ENCODE measurements around the gene CLIC5.

Gene CLIC5

GRCh38 chr6:46040288-46040687 lies 24.6 kb upstream of the CLIC5 start:
- no peak for DNase-seq

GRCh38 chr6:46039646-46040045 lies 24.0 kb upstream of the CLIC5 start:
- DNase-seq, result no peak
- in situ Hi-C loops (cut with HindIII; ENCODE audit: low pct_ligation_motif_present, low pct_unique_long_range_greater_than_20kb, low sequenced_read_pairs), result no loop called here

More at GRCh38 chr6:46040288-46040687, 24.6 kb upstream of the CLIC5 start:
- in situ Hi-C loops (cut with HindIII; ENCODE audit: low pct_ligation_motif_present, low pct_unique_long_range_greater_than_20kb, low sequenced_read_pairs), result no loop called here

GRCh38 chr6:46036911-46037310 lies 21.3 kb upstream of the CLIC5 start:
- in situ Hi-C loops (cut with HindIII; ENCODE audit: low pct_ligation_motif_present, low pct_unique_long_range_greater_than_20kb, low sequenced_read_pairs), result no loop called here

GRCh38 chr6:46035242-46035641 lies 19.6 kb upstream of the CLIC5 start:
- no peak for DNase-seq

More at GRCh38 chr6:46036911-46037310, 21.3 kb upstream of the CLIC5 start:
- no peak for DNase-seq

GRCh38 chr6:46032110-46032998 lies 16.7 kb upstream of the CLIC5 start:
- DNase-seq, result no peak
- in situ Hi-C loops (cut with HindIII; ENCODE audit: low pct_ligation_motif_present, low pct_unique_long_range_greater_than_20kb, low sequenced_read_pairs), result no loop called here

More at GRCh38 chr6:46035242-46035641, 19.6 kb upstream of the CLIC5 start:
- in situ Hi-C loops (cut with HindIII; ENCODE audit: low pct_ligation_motif_present, low pct_unique_long_range_greater_than_20kb, low sequenced_read_pairs), result no loop called here

- in situ Hi-C loops (cut with HindIII; ENCODE audit: low pct_ligation_motif_present, low pct_unique_long_range_greater_than_20kb, low sequenced_read_pairs), result no loop called here
- DNase-seq, result no peak
These were observed 13.9 kb upstream of the CLIC5 start for GRCh38 chr6:46029602-46030001.

- no peak for DNase-seq
- in situ Hi-C loops (cut with HindIII; ENCODE audit: low pct_ligation_motif_present, low pct_unique_long_range_greater_than_20kb, low sequenced_read_pairs), result no loop called here
These were observed 10.6 kb upstream of the CLIC5 start for GRCh38 chr6:46026307-46026706.

- in situ Hi-C loops (cut with HindIII; ENCODE audit: low pct_ligation_motif_present, low pct_unique_long_range_greater_than_20kb, low sequenced_read_pairs), result no loop called here
- DNase-seq, result no peak
These were observed 9.9 kb upstream of the CLIC5 start for GRCh38 chr6:46025573-46025972.

- in situ Hi-C loops (cut with HindIII; ENCODE audit: low pct_ligation_motif_present, low pct_unique_long_range_greater_than_20kb, low sequenced_read_pairs), result no loop called here
- no peak for DNase-seq
These were observed 8.6 kb upstream of the CLIC5 start for GRCh38 chr6:46024124-46024769.

GRCh38 chr6:46023216-46023915 lies 7.7 kb upstream of the CLIC5 start:
- in situ Hi-C loops (cut with HindIII; ENCODE audit: low pct_ligation_motif_present, low pct_unique_long_range_greater_than_20kb, low sequenced_read_pairs), result no loop called here
- no peak for DNase-seq

- DNase-seq, result no peak
- in situ Hi-C loops (cut with HindIII; ENCODE audit: low pct_ligation_motif_present, low pct_unique_long_range_greater_than_20kb, low sequenced_read_pairs), result no loop called here
These were observed 6.7 kb upstream of the CLIC5 start for GRCh38 chr6:46022106-46022948.

- in situ Hi-C loops (cut with HindIII; ENCODE audit: low pct_ligation_motif_present, low pct_unique_long_range_greater_than_20kb, low sequenced_read_pairs), result no loop called here
These were observed 2.1 kb upstream of the CLIC5 start for GRCh38 chr6:46017726-46018125.

GRCh38 chr6:46016063-46016608 lies 476 bp upstream of the CLIC5 start:
- in situ Hi-C loops (cut with HindIII; ENCODE audit: low pct_ligation_motif_present, low pct_unique_long_range_greater_than_20kb, low sequenced_read_pairs), result no loop called here
- DNase-seq, result no peak

More at GRCh38 chr6:46017726-46018125, 2.1 kb upstream of the CLIC5 start:
- DNase-seq, result no peak

- no peak for DNase-seq
- in situ Hi-C loops (cut with HindIII; ENCODE audit: low pct_ligation_motif_present, low pct_unique_long_range_greater_than_20kb, low sequenced_read_pairs), result no loop called here
These were observed 1.0 kb downstream of the CLIC5 start for GRCh38 chr6:46014511-46015118.

- in situ Hi-C loops (cut with HindIII; ENCODE audit: low pct_ligation_motif_present, low pct_unique_long_range_greater_than_20kb, low sequenced_read_pairs), result no loop called here
- DNase-seq, result no peak
These were observed 1.6 kb downstream of the CLIC5 start for GRCh38 chr6:46014046-46014445.

- DNase-seq, result no peak
- in situ Hi-C loops (cut with HindIII; ENCODE audit: low pct_ligation_motif_present, low pct_unique_long_range_greater_than_20kb, low sequenced_read_pairs), result no loop called here
These were observed 2.0 kb downstream of the CLIC5 start for GRCh38 chr6:46013639-46014038.

GRCh38 chr6:46012834-46013233 lies 2.8 kb downstream of the CLIC5 start:
- no peak for DNase-seq
- in situ Hi-C loops (cut with HindIII; ENCODE audit: low pct_ligation_motif_present, low pct_unique_long_range_greater_than_20kb, low sequenced_read_pairs), result no loop called here

Measured in ACHN (cell line).